NT2/D1 (cell line): ENCODE data around the gene BAZ1A.

ENCODE experiments used
- SUZ12 ChIP-seq: IDR thresholded peaks from 2 replicates; pipeline ENCODE4 v1.6.1; 2011; ENCODE audit not compliant: insufficient read length, insufficient read depth; ENCODE audit errors: extremely low read depth
- YY1 ChIP-seq: IDR thresholded peaks from 2 replicates; pipeline ENCODE4 v1.6.1; 2011; ENCODE audit not compliant: insufficient read length, insufficient read depth
- ZNF274 ChIP-seq: IDR thresholded peaks from 2 replicates; pipeline ENCODE4 v1.6.1; 2011; ENCODE audit warnings: mild to moderate bottlenecking, low read depth, low read length

- TF ChIP-seq SUZ12 (no peak), ZNF274 (no peak), YY1 (no peak)
Measured at GRCh38 chr14:34911209-34912150, 36.3 kb upstream of the BAZ1A start.
